ENCODE results near the gene ZBTB48. TPM values are rescaled to one million over a fixed set of nuclear protein-coding genes. Genes with fewer than 3 reads are reported as not detected.

Gene ZBTB48
- total RNA-seq, 1 donor from 2014 or later: 39.0 TPM

GRCh38 chr1:6631058-6631457 lies 51.3 kb downstream of the ZBTB48 start:
- no peaks in the 10 kb centered on the region for H3K36me3 Mint-ChIP-seq (ENCODE audit: unreplicated experiment)
- TF ChIP-seq CTCF (IDR thresholded peaks at IDR 0.05; ENCODE audit: partially characterized antibody, unreplicated experiment): no peak

GRCh38 chr1:6632588-6633514 lies 53.1 kb downstream of the ZBTB48 start:
- H3K36me3 Mint-ChIP-seq (ENCODE audit: unreplicated experiment): no peaks in the 10 kb centered on the region
- no peak for TF ChIP-seq CTCF (IDR thresholded peaks at IDR 0.05; ENCODE audit: partially characterized antibody, unreplicated experiment)
- DNase-seq: no peak
- H3K4me1 Mint-ChIP-seq (ENCODE audit: low read depth, unreplicated experiment): peaks cover 10% of the 10 kb centered on the region
- H3K27ac Mint-ChIP-seq (ENCODE audit: unreplicated experiment): peak overlapping the region; percentile 49
- peaks cover 10% of the 10 kb centered on the region for H3K9me3 Mint-ChIP-seq (ENCODE audit: unreplicated experiment)
- no peak overlapping the region for H3K4me3 Mint-ChIP-seq (ENCODE audit: unreplicated experiment)
- peaks cover 9% of the 10 kb centered on the region for H3K27me3 Mint-ChIP-seq (ENCODE audit: unreplicated experiment)

More at GRCh38 chr1:6631058-6631457, 51.3 kb downstream of the ZBTB48 start:
- H3K27ac Mint-ChIP-seq (ENCODE audit: unreplicated experiment): no peak overlapping the region
- peaks cover 10% of the 10 kb centered on the region for H3K27me3 Mint-ChIP-seq (ENCODE audit: unreplicated experiment)
- no peak for DNase-seq
- no peak overlapping the region for H3K4me3 Mint-ChIP-seq (ENCODE audit: unreplicated experiment)
- H3K9me3 Mint-ChIP-seq (ENCODE audit: unreplicated experiment): peaks cover 9% of the 10 kb centered on the region
- peaks cover 14% of the 10 kb centered on the region for H3K4me1 Mint-ChIP-seq (ENCODE audit: low read depth, unreplicated experiment)

- Mint-ChIP-seq H3K9me3 (ENCODE audit: unreplicated experiment) (peaks cover 9% of the 10 kb centered on the region), H3K27me3 (ENCODE audit: unreplicated experiment) (peaks cover 5% of the 10 kb centered on the region), H3K27ac (ENCODE audit: unreplicated experiment) (peak overlapping the region; percentile 89), H3K36me3 (ENCODE audit: unreplicated experiment) (no peaks in the 10 kb centered on the region), H3K4me1 (ENCODE audit: low read depth, unreplicated experiment) (peaks cover 7% of the 10 kb centered on the region), H3K4me3 (ENCODE audit: unreplicated experiment) (no peak overlapping the region)
- DNase-seq: peak; percentile 78
- peak; percentile 35 for TF ChIP-seq CTCF (IDR thresholded peaks at IDR 0.05; ENCODE audit: partially characterized antibody, unreplicated experiment)
Observed at GRCh38 chr1:6634371-6635052, 54.7 kb downstream of the ZBTB48 start.

- Mint-ChIP-seq H3K9me3 (ENCODE audit: unreplicated experiment) (peaks cover 9% of the 10 kb centered on the region), H3K27me3 (ENCODE audit: unreplicated experiment) (peaks cover 5% of the 10 kb centered on the region), H3K27ac (ENCODE audit: unreplicated experiment) (no peak overlapping the region), H3K36me3 (ENCODE audit: unreplicated experiment) (no peaks in the 10 kb centered on the region), H3K4me1 (ENCODE audit: low read depth, unreplicated experiment) (peaks cover 7% of the 10 kb centered on the region), H3K4me3 (ENCODE audit: unreplicated experiment) (no peak overlapping the region)
- TF ChIP-seq CTCF (IDR thresholded peaks at IDR 0.05; ENCODE audit: partially characterized antibody, unreplicated experiment): no peak
- DNase-seq: no peak
Observed at GRCh38 chr1:6635161-6635909, 55.5 kb downstream of the ZBTB48 start.
